ENCODE data around the gene FBLN7. TPM values are rescaled to one million over a fixed set of nuclear protein-coding genes. Genes with fewer than 3 reads are reported as not detected.

The FBLN7 gene
- polyA plus RNA-seq, 3 donors: 0.04 TPM; not detected in 2

GRCh38 chr2:112157472-112157871, 19.3 kb downstream of the FBLN7 start:
- Mint-ChIP-seq H3K9me3 (peaks cover 0 to 11% (median 5%) of the 10 kb centered on the region in 7 donors), H3K36me3 (no peaks in the 10 kb centered on the region), H3K4me3 (no peak overlapping the region), H3K4me1 (peaks cover 15% of the 10 kb centered on the region), H3K27ac (no peak overlapping the region), H3K27me3 (ENCODE audit: low read depth in 3 of 3) (peaks cover 0 to 5% (median 2%) of the 10 kb centered on the region in 3 donors)
- Histone ChIP-seq H3K9me3 (replicated peaks in 1 of 2; ENCODE audit: control insufficient read depth in 1 of 2, insufficient read depth in 1 of 2, low read length in 2 of 2) (peaks cover 0 to 3% of the 10 kb centered on the region in 2 donors), H3K4me1 (ENCODE audit: control insufficient read depth in 1 of 2, insufficient read depth in 2 of 2, low read length in 2 of 2) (peaks cover 8 to 10% of the 10 kb centered on the region in 2 donors), H3K9ac (ENCODE audit: insufficient read depth, low read length, poor library complexity, severe bottlenecking) (no peak overlapping the region), H3K4me3 (replicated peaks in 1 of 3; ENCODE audit: low read depth in 2 of 3, low read length in 3 of 3) (no peak overlapping the region), H3K27ac (ENCODE audit: low read depth in 1 of 2, low read length in 2 of 2) (no peak overlapping the region), H2AFZ (ENCODE audit: insufficient read depth, low read depth, low read length, poor library complexity, severe bottlenecking) (no peak overlapping the region), H3K36me3 (replicated peaks in 1 of 2; ENCODE audit: control insufficient read depth in 1 of 2, insufficient read depth in 2 of 2, low read length in 2 of 2) (no peaks in the 10 kb centered on the region), H3K4me2 (replicated peaks; ENCODE audit: extremely low read depth, low read length, poor library complexity, severe bottlenecking) (no peak overlapping the region), H3K27me3 (ENCODE audit: control insufficient read depth in 2 of 2, insufficient read depth in 2 of 2, low read length in 2 of 2) (no peaks in the 10 kb centered on the region), H4K20me1 (ENCODE audit: insufficient read depth, low read length) (no peaks in the 10 kb centered on the region), H3K79me2 (ENCODE audit: insufficient read depth, low read length) (no peaks in the 10 kb centered on the region)
- TF ChIP-seq, protein P1, sequence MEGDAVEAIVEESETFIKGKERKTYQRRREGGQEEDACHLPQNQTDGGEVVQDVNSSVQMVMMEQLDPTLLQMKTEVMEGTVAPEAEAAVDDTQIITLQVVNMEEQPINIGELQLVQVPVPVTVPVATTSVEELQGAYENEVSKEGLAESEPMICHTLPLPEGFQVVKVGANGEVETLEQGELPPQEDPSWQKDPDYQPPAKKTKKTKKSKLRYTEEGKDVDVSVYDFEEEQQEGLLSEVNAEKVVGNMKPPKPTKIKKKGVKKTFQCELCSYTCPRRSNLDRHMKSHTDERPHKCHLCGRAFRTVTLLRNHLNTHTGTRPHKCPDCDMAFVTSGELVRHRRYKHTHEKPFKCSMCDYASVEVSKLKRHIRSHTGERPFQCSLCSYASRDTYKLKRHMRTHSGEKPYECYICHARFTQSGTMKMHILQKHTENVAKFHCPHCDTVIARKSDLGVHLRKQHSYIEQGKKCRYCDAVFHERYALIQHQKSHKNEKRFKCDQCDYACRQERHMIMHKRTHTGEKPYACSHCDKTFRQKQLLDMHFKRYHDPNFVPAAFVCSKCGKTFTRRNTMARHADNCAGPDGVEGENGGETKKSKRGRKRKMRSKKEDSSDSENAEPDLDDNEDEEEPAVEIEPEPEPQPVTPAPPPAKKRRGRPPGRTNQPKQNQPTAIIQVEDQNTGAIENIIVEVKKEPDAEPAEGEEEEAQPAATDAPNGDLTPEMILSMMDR (IDR thresholded peaks at IDR 0.05): no peak
- no peak for DNase-seq
- 100% methylated on average over 1 of the region's 3 CpGs for WGBS (ENCODE audit: insufficient coverage)
- intact Hi-C loops (cut with micrococcal nuclease): no loop called here

DNA sequence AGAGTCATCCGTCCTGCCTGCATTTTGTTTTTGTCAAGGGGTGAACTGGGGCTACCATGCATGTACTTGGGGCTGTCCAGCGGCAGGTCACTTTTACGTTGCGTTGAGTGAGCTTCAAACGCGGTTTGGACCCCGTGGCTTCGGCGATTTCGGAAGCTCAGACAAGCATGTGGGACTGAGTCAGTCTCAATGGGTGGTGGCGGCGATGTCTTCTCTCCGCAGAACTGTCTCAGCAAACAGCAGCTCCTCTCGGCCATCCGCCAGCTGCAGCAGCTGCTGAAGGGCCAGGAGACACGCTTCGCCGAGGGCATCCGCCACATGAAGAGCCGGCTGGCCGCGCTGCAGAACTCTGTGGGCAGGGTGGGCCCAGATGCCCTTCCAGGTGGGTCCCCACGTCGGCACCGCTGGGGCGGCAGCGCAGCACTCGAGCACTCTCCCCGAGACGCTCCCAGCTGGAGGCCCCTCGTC, 21.3 kb downstream of the FBLN7 start:
- no peaks in the 10 kb centered on the region for H4K20me1 ChIP-seq (ENCODE audit: insufficient read depth, low read length)
- Mint-ChIP-seq H3K27ac (peak overlapping the region in 1 of 7 donors; percentile 41), H3K4me1 (peaks cover 15% of the 10 kb centered on the region), H3K36me3 (no peaks in the 10 kb centered on the region), H3K27me3 (ENCODE audit: low read depth in 3 of 3) (peaks cover 0 to 5% (median 2%) of the 10 kb centered on the region in 3 donors), H3K4me3 (no peak overlapping the region), H3K9me3 (peaks cover 0 to 11% (median 5%) of the 10 kb centered on the region in 7 donors)
- H3K4me2 ChIP-seq (replicated peaks; ENCODE audit: extremely low read depth, low read length, poor library complexity, severe bottlenecking): no peak overlapping the region
- H3K9me3 ChIP-seq (replicated peaks in 1 of 2; ENCODE audit: control insufficient read depth in 1 of 2, insufficient read depth in 1 of 2, low read length in 2 of 2): peaks cover 0 to 3% of the 10 kb centered on the region in 2 donors
- TF ChIP-seq, protein P1 (IDR thresholded peaks at IDR 0.05): no peak
- H3K27me3 ChIP-seq (ENCODE audit: control insufficient read depth in 2 of 2, insufficient read depth in 2 of 2, low read length in 2 of 2): no peaks in the 10 kb centered on the region
- no peak for DNase-seq
- no peak overlapping the region for H3K4me3 ChIP-seq (replicated peaks in 1 of 3; ENCODE audit: low read depth in 2 of 3, low read length in 3 of 3)
- H3K36me3 ChIP-seq (replicated peaks in 1 of 2; ENCODE audit: control insufficient read depth in 1 of 2, insufficient read depth in 2 of 2, low read length in 2 of 2): no peaks in the 10 kb centered on the region
- 99% methylated on average over 21 of the region's 31 CpGs for WGBS (ENCODE audit: insufficient coverage)
- H3K9ac ChIP-seq (ENCODE audit: insufficient read depth, low read length, poor library complexity, severe bottlenecking): no peak overlapping the region
- intact Hi-C loops (cut with micrococcal nuclease): no loop called here
- no peaks in the 10 kb centered on the region for H3K79me2 ChIP-seq (ENCODE audit: insufficient read depth, low read length)
- peaks cover 8 to 10% of the 10 kb centered on the region in 2 donors for H3K4me1 ChIP-seq (ENCODE audit: control insufficient read depth in 1 of 2, insufficient read depth in 2 of 2, low read length in 2 of 2)
- no peak overlapping the region for H3K27ac ChIP-seq (ENCODE audit: low read depth in 1 of 2, low read length in 2 of 2)
- H2AFZ ChIP-seq (ENCODE audit: insufficient read depth, low read depth, low read length, poor library complexity, severe bottlenecking): no peak overlapping the region

Measured in CD14-positive monocyte (primary cell).